Body of pancreas (tissue), 4 donors: ENCODE results near the gene ANO2. TPM values are rescaled to one million over a fixed set of nuclear protein-coding genes. Genes with fewer than 3 reads are reported as not detected.

ENCODE experiments used
- ATAC-seq: fragments of 150-250 bp; one replicate; pipeline ENCODE4 v1.9.1; 2016
- DNase-seq, 4 donors: peaks; one replicate each; pipeline ENCODE4 v3.0.0-alpha.2; 2019
- H3K27ac ChIP-seq, 4 donors: fragments of 200-600 bp; sonication (generic); 1 replicate in 3 of 4; 2 replicates in 1 of 4; pipeline versions ENCODE4 v1.5.1 to v1.6.1; 2016 to 2019; ENCODE audit warnings: mild to moderate bottlenecking in 1 of 4, mixed read lengths in 1 of 4, moderate library complexity in 1 of 4
- H3K27me3 ChIP-seq, 2 donors: fragments of 200-600 bp; sonication (generic); one replicate each; pipeline ENCODE4 v1.6.0; 2016; ENCODE audit warnings: mild to moderate bottlenecking in 1 of 2
- H3K36me3 ChIP-seq, 2 donors: fragments of 200-600 bp; sonication (generic); replicated peaks in 1 of 2; 2 replicates each; pipeline ENCODE4 v1.5.1; 2016; ENCODE audit warnings: low read depth in 2 of 2; ENCODE audit not compliant: insufficient read depth in 1 of 2
- H3K4me1 ChIP-seq: fragments of 200-600 bp; sonication (generic); one replicate; pipeline ENCODE4 v1.6.0; 2016
- H3K4me3 ChIP-seq, 2 donors: fragments of 200-600 bp; sonication (generic); 1 replicate in 1 of 2; 2 replicates in 1 of 2; pipeline ENCODE4 v1.5.1; 2016 to 2019
- H3K9me3 ChIP-seq, 3 donors: fragments of 200-600 bp; sonication (generic); 1 replicate in 2 of 3; 2 replicates in 1 of 3; pipeline ENCODE4 v1.5.1; 2016
- POLR2A ChIP-seq, 3 donors: fragments of 450-650 bp; IDR thresholded peaks; one replicate each; pipeline ENCODE4 v1.6.1; 2016; ENCODE audit warnings: antibody characterized with exemption in 3 of 3, mild to moderate bottlenecking in 2 of 3
- WGBS, 2 donors: methylation state at CpG; one replicate each; pipeline ENCODE4 v1.1.5; 2017; 5-methylcytosine and 5-hydroxymethylcytosine counted together
- intact Hi-C: fragments of 100-400 bp; cut with DNase I; formaldehyde crosslinking; loops from one replicate; pipeline ENCODE4 v1.15.1; 2023
- total RNA-seq, 2 donors: library from RNA; depleted of rRNA; stranded (reverse); fragments of >200 nt; gene quantifications; one replicate each; pipeline ENCODE4 v1.1.0, GENCODE V29; 2016
- TF ChIP-seq, protein P1 (sequence below), 7 experiments: fragments of 450-650 bp in 4 of 7; fragments of 200-600 bp in 3 of 7; sonication (generic) in 3 of 7; IDR thresholded peaks; one replicate each; pipeline ENCODE4 v1.5.1; 2016 to 2019; ENCODE audit warnings: antibody characterized with exemption in 7 of 7

The ANO2 gene
- total RNA-seq, 2 donors from 2014 or later = 2.1 to 4.3 TPM

DNA sequence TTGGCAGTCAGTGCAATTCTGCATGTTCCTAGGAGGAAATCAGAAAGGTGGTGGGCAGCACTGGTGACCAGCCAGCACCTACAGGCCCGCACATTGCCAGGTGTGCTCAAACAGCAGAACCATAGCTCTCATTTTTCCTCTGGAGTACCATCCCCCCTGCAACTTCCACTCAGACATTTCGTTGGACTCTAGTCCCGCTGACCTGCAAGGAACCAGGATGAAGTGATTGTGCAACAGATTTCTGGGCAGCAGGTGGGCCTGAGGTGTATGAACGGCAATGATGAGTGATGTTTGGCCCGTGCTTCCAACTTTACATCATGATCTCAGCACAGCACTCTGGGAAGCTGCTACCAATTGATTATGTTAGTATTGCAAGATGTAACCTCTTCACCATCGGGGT lies 383.2 kb downstream of the ANO2 start:
- ATAC-seq (no peak), DNase-seq (no peak)
- Histone ChIP-seq H3K36me3 (no peaks in the 10 kb centered on the region), H3K4me1 (no peaks in the 10 kb centered on the region), H3K4me3 (no peak overlapping the region), H3K9me3 (no peaks in the 10 kb centered on the region), H3K27me3 (no peaks in the 10 kb centered on the region), H3K27ac (no peak overlapping the region)
- WGBS, 2 donors = 61 to 70% methylated on average over 6 of the region's 6 CpGs
- intact Hi-C loops = no loop called here
- TF ChIP-seq, protein P1, sequence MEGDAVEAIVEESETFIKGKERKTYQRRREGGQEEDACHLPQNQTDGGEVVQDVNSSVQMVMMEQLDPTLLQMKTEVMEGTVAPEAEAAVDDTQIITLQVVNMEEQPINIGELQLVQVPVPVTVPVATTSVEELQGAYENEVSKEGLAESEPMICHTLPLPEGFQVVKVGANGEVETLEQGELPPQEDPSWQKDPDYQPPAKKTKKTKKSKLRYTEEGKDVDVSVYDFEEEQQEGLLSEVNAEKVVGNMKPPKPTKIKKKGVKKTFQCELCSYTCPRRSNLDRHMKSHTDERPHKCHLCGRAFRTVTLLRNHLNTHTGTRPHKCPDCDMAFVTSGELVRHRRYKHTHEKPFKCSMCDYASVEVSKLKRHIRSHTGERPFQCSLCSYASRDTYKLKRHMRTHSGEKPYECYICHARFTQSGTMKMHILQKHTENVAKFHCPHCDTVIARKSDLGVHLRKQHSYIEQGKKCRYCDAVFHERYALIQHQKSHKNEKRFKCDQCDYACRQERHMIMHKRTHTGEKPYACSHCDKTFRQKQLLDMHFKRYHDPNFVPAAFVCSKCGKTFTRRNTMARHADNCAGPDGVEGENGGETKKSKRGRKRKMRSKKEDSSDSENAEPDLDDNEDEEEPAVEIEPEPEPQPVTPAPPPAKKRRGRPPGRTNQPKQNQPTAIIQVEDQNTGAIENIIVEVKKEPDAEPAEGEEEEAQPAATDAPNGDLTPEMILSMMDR (IDR thresholded peaks at IDR 0.05) = no peak
- TF ChIP-seq POLR2A (IDR thresholded peaks at IDR 0.05) = no peak

DNA sequence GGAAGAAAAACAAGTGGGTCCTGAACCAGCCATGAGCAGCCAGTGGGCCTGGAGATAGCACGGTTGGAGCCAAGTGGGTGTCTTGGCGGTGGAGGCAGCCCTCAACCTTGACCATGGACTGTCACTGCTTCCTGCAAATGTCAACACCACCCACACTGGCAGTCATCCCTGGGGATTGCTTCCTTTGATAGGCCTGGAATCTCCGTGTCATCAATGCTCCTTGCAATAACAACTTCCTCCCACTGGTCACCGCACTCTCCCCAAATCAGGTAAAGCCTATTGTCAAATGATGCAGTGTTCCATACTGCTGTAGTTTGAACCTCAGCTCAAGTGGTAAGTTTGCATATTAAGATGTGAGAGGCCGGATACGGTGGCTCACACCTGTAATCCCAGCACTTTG lies 384.0 kb downstream of the ANO2 start:
- TF ChIP-seq, protein P1 (IDR thresholded peaks at IDR 0.05) = no peak
- no peak for TF ChIP-seq POLR2A (IDR thresholded peaks at IDR 0.05)
- Histone ChIP-seq H3K4me1 (no peaks in the 10 kb centered on the region), H3K36me3 (no peaks in the 10 kb centered on the region), H3K4me3 (no peak overlapping the region), H3K9me3 (no peaks in the 10 kb centered on the region), H3K27me3 (no peaks in the 10 kb centered on the region), H3K27ac (no peak overlapping the region)
- no peak for ATAC-seq
- intact Hi-C loops = no loop called here
- 55 to 73% methylated on average over 6 of the region's 6 CpGs for WGBS, 2 donors
- no peak for DNase-seq

DNA sequence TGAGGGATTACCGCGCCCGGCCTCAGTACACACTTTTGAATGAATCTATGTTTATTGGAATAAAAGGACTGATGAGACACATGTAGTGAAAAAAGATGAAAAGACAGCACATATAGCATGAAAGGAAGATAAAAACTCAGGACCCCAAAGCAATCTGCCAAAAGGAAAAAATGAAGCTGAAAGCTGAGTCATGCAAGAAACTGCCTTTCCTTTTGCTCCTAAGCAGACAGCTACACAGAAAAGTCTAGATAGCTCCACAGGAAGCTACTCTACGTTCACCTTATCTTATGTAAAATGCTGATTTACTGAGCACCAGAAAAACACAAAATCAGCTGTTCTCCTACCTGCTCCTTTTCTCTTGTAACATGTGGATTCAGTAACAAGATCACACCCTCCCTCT lies 384.8 kb downstream of the ANO2 start:
- Histone ChIP-seq H3K36me3 (no peaks in the 10 kb centered on the region), H3K9me3 (no peaks in the 10 kb centered on the region), H3K27me3 (no peaks in the 10 kb centered on the region), H3K4me3 (no peak overlapping the region), H3K27ac (no peak overlapping the region), H3K4me1 (no peaks in the 10 kb centered on the region)
- ATAC-seq (no peak), DNase-seq (no peak)
- TF ChIP-seq, protein P1 (IDR thresholded peaks at IDR 0.05) = no peak
- TF ChIP-seq POLR2A (IDR thresholded peaks at IDR 0.05) = no peak
- WGBS, 2 donors = 81% methylated on average over 4 of the region's 4 CpGs
- intact Hi-C loops = no loop called here

DNA sequence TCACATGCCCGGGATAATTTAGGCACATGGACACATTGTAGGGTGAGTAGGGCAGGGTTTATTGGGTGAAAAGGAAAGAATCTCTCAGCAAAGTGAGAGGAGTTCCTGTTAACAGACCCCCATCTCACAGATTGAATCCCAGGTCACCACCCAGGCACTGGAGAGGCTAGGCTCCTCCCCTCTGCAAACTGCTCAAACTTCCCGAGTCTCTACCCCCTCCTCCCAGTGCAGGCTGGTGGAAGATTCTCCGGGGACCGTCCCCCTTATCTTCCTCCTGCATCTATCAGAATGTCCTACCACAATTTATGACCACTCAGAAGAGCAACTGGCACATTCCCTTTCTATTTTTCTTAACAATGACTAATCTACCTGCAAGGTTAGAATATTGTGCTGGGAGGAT lies 387.2 kb downstream of the ANO2 start:
- ATAC-seq (no peak), DNase-seq (no peak)
- H3K9me3 ChIP-seq = no peaks in the 10 kb centered on the region
- H3K27ac ChIP-seq = no peak overlapping the region
- TF ChIP-seq POLR2A (IDR thresholded peaks at IDR 0.05) = no peak
- TF ChIP-seq, protein P1 (IDR thresholded peaks at IDR 0.05) = no peak
- no peak overlapping the region for H3K4me3 ChIP-seq
- WGBS, 2 donors = 9 to 20% methylated on average over 3 to 4 of the region's 4 CpGs
- no peaks in the 10 kb centered on the region for H3K4me1 ChIP-seq
- H3K27me3 ChIP-seq = no peaks in the 10 kb centered on the region
- H3K36me3 ChIP-seq = no peaks in the 10 kb centered on the region
- intact Hi-C loops = no loop called here

GRCh38 chr12:5556946-5557673 lies 387.9 kb downstream of the ANO2 start:
- WGBS, 2 donors = 64 to 76% methylated on average over 6 of the region's 6 CpGs
- Histone ChIP-seq H3K36me3 (no peaks in the 10 kb centered on the region), H3K4me1 (no peaks in the 10 kb centered on the region), H3K9me3 (no peaks in the 10 kb centered on the region), H3K4me3 (no peak overlapping the region), H3K27ac (no peak overlapping the region), H3K27me3 (no peaks in the 10 kb centered on the region)
- DNase-seq (no peak), ATAC-seq (no peak)
- intact Hi-C loops = no loop called here
- TF ChIP-seq POLR2A (IDR thresholded peaks at IDR 0.05) = no peak
- TF ChIP-seq, protein P1 (IDR thresholded peaks at IDR 0.05) = no peak
